ENCODE data around the gene ATG7.

- TF ChIP-seq CTCF (IDR thresholded peaks at IDR 0.05) = no peak
- no peak for TF ChIP-seq POLR2A (IDR thresholded peaks at IDR 0.05)
These were observed 270.4 kb downstream of the ATG7 start for GRCh38 chr3:11542551-11542950.

Measured in heart left ventricle (tissue), 13 donors.